IMR-90 (cell line): ENCODE results near the gene MS4A15.

Experiments used
- MAFK ChIP-seq: IDR thresholded peaks from 2 replicates; pipeline ENCODE4 v1.6.1; 2012; ENCODE audit warnings: low read depth, low read length, improper control_type of control experiment
- MXI1 ChIP-seq: IDR thresholded peaks from 2 replicates; pipeline ENCODE4 v1.6.1; 2012; ENCODE audit warnings: low read depth, mild to moderate bottlenecking, low read length, moderate library complexity, borderline replicate concordance
- POLR2A ChIP-seq: IDR thresholded peaks from 2 replicates; pipeline ENCODE4 v1.6.1; 2012; ENCODE audit warnings: mild to moderate bottlenecking, low read depth, low read length
- TF ChIP-seq, protein P1 (sequence below): conservative IDR thresholded peaks from 2 replicates; pipeline ENCODE4 v1.5.1; 2012; ENCODE audit warnings: mild to moderate bottlenecking, low read depth, low read length, improper control_type of control experiment

DNA sequence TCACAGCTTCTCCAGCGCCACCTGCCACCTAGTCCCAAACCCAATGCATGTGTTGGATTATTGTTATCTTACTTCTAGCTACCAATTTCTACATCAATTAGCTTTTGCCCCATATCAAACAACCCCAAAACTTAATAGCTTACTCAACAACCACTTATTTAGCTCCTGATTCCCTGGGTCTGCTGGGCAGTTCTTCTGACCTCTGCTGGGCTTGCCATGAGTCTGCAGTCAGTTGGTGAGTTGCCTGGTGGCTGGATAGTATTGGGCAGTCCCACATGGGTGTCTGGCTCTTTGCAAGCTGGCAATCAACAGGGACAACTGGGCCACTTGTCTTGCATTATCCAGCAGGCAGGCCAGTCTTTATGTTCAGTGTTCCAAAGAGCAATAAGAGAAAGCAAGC lies 13.6 kb upstream of the MS4A15 start:
- TF ChIP-seq, protein P1, sequence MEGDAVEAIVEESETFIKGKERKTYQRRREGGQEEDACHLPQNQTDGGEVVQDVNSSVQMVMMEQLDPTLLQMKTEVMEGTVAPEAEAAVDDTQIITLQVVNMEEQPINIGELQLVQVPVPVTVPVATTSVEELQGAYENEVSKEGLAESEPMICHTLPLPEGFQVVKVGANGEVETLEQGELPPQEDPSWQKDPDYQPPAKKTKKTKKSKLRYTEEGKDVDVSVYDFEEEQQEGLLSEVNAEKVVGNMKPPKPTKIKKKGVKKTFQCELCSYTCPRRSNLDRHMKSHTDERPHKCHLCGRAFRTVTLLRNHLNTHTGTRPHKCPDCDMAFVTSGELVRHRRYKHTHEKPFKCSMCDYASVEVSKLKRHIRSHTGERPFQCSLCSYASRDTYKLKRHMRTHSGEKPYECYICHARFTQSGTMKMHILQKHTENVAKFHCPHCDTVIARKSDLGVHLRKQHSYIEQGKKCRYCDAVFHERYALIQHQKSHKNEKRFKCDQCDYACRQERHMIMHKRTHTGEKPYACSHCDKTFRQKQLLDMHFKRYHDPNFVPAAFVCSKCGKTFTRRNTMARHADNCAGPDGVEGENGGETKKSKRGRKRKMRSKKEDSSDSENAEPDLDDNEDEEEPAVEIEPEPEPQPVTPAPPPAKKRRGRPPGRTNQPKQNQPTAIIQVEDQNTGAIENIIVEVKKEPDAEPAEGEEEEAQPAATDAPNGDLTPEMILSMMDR: no peak
- TF ChIP-seq MAFK (no peak), POLR2A (no peak), MXI1 (no peak)
